Measurements from ENCODE around the gene ERC2. TPM values are rescaled to one million over a fixed set of nuclear protein-coding genes. Genes with fewer than 3 reads are reported as not detected.
"Not testable (repeated sequence)": the region's sequence is repeated elsewhere in the genome, so short reads cannot be mapped to it uniquely, and the experiment has no call there.

ERC2 gene
- polyA plus RNA-seq, 3 donors, result not detected

- Mint-ChIP-seq H3K36me3 (no peaks in the 10 kb centered on the region), H3K27me3 (ENCODE audit: low read depth in 3 of 3) (peaks cover 1 to 2% (median 1%) of the 10 kb centered on the region in 3 donors), H3K4me3 (no peak overlapping the region), H3K4me1 (no peaks in the 10 kb centered on the region), H3K27ac (no peak overlapping the region), H3K9me3 (peaks cover 0 to 4% (median 0%) of the 10 kb centered on the region in 7 donors)
- H3K4me1 ChIP-seq (ENCODE audit: control insufficient read depth in 1 of 2, insufficient read depth in 2 of 2, low read length in 2 of 2), result no peaks in the 10 kb centered on the region
- WGBS (ENCODE audit: insufficient coverage), result no CpG with 5 or more reads among the region's 4 CpGs
- intact Hi-C loops (cut with micrococcal nuclease), result no loop called here
- no peak overlapping the region for H3K9ac ChIP-seq (ENCODE audit: insufficient read depth, low read length, poor library complexity, severe bottlenecking)
- no peak for DNase-seq
- no peaks in the 10 kb centered on the region for H3K27me3 ChIP-seq (ENCODE audit: control insufficient read depth in 2 of 2, insufficient read depth in 2 of 2, low read length in 2 of 2)
- no peaks in the 10 kb centered on the region for H3K9me3 ChIP-seq (replicated peaks in 1 of 2; ENCODE audit: control insufficient read depth in 1 of 2, insufficient read depth in 1 of 2, low read length in 2 of 2)
- no peaks in the 10 kb centered on the region for H3K36me3 ChIP-seq (replicated peaks in 1 of 2; ENCODE audit: control insufficient read depth in 1 of 2, insufficient read depth in 2 of 2, low read length in 2 of 2)
- TF ChIP-seq CTCF (IDR thresholded peaks at IDR 0.05), result no peak
- H3K4me2 ChIP-seq (replicated peaks; ENCODE audit: extremely low read depth, low read length, poor library complexity, severe bottlenecking), result no peak overlapping the region
- no peak overlapping the region for H3K4me3 ChIP-seq (replicated peaks in 1 of 3; ENCODE audit: low read depth in 2 of 3, low read length in 3 of 3)
- no peak overlapping the region for H2AFZ ChIP-seq (ENCODE audit: insufficient read depth, low read depth, low read length, poor library complexity, severe bottlenecking)
- no peaks in the 10 kb centered on the region for H4K20me1 ChIP-seq (ENCODE audit: insufficient read depth, low read length)
- H3K79me2 ChIP-seq (ENCODE audit: insufficient read depth, low read length), result no peaks in the 10 kb centered on the region
- H3K27ac ChIP-seq (ENCODE audit: low read depth in 1 of 2, low read length in 2 of 2), result no peak overlapping the region
Measured at GRCh38 chr3:56268616-56269383, 199.5 kb downstream of the ERC2 start.

- intact Hi-C loops (cut with micrococcal nuclease); H3K9ac ChIP-seq (ENCODE audit: insufficient read depth, low read length, poor library complexity, severe bottlenecking); H3K27me3 Mint-ChIP-seq (ENCODE audit: low read depth in 3 of 3); DNase-seq; H3K79me2 ChIP-seq (ENCODE audit: insufficient read depth, low read length); H3K4me1 ChIP-seq (ENCODE audit: control insufficient read depth in 1 of 2, insufficient read depth in 2 of 2, low read length in 2 of 2); H3K9me3 ChIP-seq (replicated peaks in 1 of 2; ENCODE audit: control insufficient read depth in 1 of 2, insufficient read depth in 1 of 2, low read length in 2 of 2); H3K4me3 Mint-ChIP-seq; H3K27me3 ChIP-seq (ENCODE audit: control insufficient read depth in 2 of 2, insufficient read depth in 2 of 2, low read length in 2 of 2); H3K4me2 ChIP-seq (replicated peaks; ENCODE audit: extremely low read depth, low read length, poor library complexity, severe bottlenecking); H3K9me3 Mint-ChIP-seq; H2AFZ ChIP-seq (ENCODE audit: insufficient read depth, low read depth, low read length, poor library complexity, severe bottlenecking); H3K4me3 ChIP-seq (replicated peaks in 1 of 3; ENCODE audit: low read depth in 2 of 3, low read length in 3 of 3); H3K27ac ChIP-seq (ENCODE audit: low read depth in 1 of 2, low read length in 2 of 2); H4K20me1 ChIP-seq (ENCODE audit: insufficient read depth, low read length); H3K4me1 Mint-ChIP-seq; H3K36me3 ChIP-seq (replicated peaks in 1 of 2; ENCODE audit: control insufficient read depth in 1 of 2, insufficient read depth in 2 of 2, low read length in 2 of 2); H3K36me3 Mint-ChIP-seq: not testable (repeated sequence)
- H3K27ac Mint-ChIP-seq, result peak overlapping the region in 1 of 7 donors; percentile 25
- no CpG with 5 or more reads among the region's 2 CpGs for WGBS (ENCODE audit: insufficient coverage)
Measured at GRCh38 chr3:56261852-56262251, 206.4 kb downstream of the ERC2 start.

Data from CD14-positive monocyte (primary cell).